HG03196 (cell line): Measurements from ENCODE around the gene HABP2.

Source experiments
- ATAC-seq: cut with Tn5 transposase; IDR thresholded peaks from one replicate; pipeline ENCODE4 v1.9.1; 2021; ENCODE audit not compliant: unreplicated experiment

The HABP2 gene

GRCh38 chr10:113552701-113553100 lies at the start of gene HABP2:
HABP2 (plus strand) TSS chr10:113553053; CDS start chr10:113553122, 69 bp downstream.
- ATAC-seq, result no peak

DNA sequence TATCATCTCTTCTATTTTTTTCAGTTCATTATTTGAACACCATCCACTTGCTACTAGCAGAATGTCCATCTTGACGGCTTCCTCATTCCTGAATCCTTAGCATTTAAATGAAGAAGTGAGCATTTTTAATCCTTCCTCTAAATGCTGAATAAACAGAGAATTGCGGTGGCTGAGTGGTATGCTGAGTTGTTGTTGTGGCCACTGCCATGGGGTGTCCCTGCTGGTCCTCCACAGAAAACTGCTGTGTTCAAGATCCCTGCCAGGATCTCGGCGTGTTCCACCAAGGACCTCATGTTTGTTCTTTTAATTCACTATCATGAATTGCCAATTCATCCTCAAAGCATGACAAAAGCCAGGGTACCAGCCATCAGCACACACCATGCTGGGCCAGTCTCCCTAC lies 48.9 kb upstream of the HABP2 start:
- no peak for ATAC-seq

DNA sequence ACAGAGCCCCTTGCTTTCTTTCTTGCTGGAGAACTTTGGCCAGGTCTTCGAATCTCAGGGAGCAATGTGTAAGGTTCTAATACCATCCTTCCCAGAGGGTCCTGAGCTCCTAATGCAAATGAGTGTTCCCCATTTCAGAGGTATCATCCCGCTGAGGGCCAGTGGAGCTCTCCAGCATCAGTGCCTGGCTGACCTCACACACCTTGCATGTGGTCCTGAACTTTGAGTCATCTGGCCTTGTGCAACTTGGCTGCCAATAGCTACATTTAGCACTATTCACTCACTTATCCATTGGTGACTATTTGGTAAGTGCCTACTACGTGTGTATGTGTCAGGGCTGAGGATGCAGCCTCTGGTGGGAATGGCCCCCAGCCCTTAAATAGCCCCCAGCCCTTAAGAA lies 48.4 kb upstream of the HABP2 start:
- no peak for ATAC-seq

- no peak for ATAC-seq
Observed at GRCh38 chr10:113506476-113506875, 46.4 kb upstream of the HABP2 start.

GRCh38 chr10:113511419-113511818 lies 41.4 kb upstream of the HABP2 start:
- no peak for ATAC-seq

DNA sequence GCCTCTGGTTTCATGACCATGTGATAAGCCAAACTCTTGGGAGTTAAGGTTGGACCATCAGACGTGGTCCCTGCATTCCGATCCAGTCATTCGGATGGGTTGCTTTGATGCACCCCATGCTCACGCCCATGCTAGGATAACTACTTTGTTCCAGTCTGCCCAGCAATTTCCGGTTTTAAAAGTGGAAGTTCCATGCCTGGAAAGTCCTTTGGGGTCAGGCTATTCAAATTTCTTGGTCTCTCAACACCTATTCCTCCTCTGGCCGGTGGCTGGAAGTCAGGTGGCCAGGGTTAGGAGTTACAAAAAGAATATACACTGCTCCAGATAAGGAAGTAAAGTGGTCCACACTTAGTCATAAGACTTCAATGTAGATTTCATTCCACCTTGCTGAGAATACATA lies 37.7 kb upstream of the HABP2 start:
- ATAC-seq, result no peak

GRCh38 chr10:113515601-113516000 lies 37.3 kb upstream of the HABP2 start:
- no peak for ATAC-seq

DNA sequence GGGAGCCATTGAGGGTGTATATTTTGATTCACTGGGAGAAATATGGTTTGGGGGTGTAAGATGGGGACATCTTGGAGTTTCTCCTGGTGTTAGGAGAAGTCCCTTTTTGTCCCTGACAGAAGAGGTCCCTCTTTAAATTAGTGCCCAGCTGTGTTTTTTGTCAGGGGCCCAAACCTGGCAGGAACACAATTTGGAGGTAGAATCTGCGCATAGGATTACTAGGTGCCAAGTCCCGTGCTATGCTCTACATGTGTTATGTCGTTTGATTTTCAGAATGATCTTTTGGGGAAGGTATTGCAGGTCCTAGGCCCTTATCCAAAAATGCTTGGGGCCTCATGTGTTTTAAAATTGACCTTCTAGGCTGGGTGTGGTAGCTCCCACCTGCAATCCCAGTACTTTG lies 36.8 kb upstream of the HABP2 start:
- no peak for ATAC-seq

GRCh38 chr10:113517165-113517900 lies 35.5 kb upstream of the HABP2 start:
- ATAC-seq, result no peak

DNA sequence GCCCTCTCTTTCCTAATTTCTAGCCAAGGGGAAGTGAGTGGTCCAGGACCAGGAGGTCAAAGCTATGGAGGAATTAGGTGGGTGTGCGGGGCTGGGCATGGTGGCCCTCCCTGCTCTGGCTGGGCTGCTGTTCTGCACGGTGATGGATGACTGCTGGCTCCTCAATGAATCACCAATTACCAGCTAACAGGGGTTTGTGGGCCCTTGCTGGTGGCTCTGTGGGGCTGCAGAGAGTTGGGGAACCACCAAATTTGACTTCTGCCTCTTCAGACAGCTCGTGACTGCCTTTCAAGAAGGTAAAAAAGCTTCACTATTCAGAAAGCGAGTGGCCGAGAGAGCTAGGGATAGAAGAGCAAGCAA lies 35.0 kb upstream of the HABP2 start:
- ATAC-seq, result no peak

GRCh38 chr10:113518415-113518814 lies 34.4 kb upstream of the HABP2 start:
- ATAC-seq, result no peak

DNA sequence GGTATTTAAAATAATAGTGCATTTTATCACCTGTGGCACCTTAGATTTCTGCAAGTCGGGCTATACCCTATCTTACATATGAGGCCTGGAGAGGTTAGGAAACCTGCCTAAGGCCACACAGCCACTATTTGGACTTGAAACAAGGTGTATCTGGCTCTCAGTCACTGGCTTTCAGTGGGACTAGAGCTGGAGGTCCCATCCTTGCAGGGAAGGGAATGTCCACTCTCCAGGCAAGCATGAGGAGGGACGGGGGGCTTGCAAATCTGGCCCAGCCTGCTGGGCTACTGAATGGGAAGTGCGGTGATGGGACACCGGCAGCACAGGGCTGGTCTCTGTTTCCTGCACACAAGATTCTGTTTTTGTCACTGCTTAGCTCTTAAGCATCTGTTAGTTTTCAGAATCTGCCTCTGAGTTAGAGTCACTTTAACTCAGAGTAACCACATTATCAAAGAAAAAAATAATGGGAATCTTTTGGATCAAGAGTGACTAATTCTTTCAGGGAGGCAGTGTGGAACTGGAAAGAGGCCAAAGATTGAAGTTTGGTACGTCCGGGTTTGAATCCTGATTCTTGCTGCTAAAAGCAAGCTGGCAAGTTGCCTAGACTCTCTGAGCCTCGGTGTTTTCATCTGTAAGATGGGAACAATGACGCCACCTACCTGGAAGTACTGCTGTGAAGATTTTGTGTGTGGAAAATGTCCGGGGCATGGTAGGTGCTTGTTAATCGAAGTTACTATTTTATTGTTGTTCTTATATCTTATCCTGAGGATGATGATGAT lies 33.8 kb upstream of the HABP2 start:
- no peak for ATAC-seq

GRCh38 chr10:113519681-113520115 lies 33.2 kb upstream of the HABP2 start:
- no peak for ATAC-seq

DNA sequence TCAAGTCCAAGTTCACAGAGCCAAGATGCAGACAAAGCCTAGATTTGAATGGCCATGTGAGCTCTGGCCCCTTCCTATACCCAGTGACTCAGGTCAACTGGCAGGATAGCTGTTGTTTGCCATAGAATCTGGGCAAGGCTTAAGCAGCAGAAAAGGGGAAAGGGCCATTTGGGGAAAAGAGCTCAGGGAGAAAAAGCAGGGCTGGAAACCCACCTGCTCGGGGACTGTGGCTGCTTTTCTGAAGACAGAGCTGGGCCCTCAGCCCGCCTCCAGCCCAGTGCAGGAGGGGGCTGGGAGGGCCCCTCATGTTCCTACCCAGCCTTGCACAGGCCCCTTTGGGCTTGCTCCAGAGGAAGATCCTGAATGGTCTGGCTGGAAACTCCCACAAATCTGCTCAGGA lies 32.6 kb upstream of the HABP2 start:
- ATAC-seq, result no peak

GRCh38 chr10:113520690-113521474 lies 32.0 kb upstream of the HABP2 start:
- no peak for ATAC-seq

DNA sequence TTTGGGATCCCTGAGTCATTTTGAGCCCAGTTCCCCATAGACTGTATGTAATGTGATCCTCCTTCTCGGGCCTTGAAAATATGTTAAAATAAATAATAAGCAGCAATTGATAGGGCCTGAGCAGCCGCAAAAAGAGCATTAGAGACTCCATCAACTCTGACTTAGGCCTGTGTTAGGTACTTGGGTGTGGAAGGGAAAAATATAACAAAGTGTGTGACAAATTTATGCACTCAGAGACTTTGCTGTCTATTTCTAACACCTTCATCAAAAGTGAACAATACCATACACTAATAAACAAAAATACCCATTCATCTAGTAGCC lies 31.4 kb upstream of the HABP2 start:
- no peak for ATAC-seq

DNA sequence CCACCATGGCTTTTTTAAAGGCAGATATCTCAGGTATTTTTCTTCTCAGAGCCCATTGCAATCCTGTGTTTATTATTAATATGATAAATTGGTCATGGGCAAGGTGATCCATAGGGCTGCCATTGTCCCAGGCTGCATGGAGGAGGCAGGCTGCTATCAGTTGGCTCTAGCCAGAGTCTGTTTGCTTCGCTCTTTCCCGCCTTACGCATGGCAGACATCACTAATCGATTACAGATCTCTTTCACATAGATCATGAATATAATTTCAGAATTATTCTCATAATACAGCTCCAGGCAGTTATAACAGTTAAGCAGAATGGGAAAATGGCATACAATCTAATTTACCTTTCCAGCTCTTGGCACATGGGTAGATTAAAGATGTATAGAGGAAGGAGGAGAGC lies 30.4 kb upstream of the HABP2 start:
- no peak for ATAC-seq

- ATAC-seq, result no peak
Observed at GRCh38 chr10:113523071-113523470, 29.8 kb upstream of the HABP2 start.

DNA sequence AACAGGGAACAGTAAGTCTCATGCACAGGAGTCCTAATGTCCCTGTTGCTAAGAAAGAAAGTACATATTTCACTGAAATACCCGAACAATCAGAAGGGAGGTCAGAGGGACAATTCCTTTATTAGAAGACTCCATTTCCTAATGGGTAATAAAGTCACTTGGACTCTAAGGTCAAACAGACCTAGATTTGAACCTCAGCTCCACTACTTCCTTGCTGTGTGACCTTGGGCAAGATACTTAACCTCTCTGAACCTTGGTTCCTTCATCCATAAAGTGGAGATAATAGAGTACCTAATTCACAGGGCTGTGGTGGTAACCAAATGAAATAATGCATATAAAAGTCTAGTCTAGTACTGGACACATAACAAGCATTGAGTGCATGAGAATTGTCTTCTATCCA lies 29.2 kb upstream of the HABP2 start:
- no peak for ATAC-seq

DNA sequence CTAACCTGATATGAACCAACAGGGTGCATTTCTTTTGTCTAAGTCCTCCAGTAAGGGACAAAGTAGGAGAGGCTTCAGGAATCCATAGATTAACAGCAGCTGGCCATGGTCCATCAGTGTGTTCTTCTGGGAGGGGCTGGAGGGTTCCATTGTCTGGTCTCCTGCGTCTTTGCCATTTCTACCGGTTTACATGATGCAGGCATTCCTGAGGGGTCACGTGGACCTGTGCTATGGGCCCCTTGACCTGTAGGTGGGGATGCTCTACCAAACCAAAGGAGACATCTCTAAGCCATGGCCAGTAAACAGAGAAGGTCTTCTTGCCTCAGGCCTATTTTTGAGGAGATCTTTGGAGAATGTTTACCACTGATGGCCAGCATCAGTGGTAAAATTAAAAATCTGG lies 28.7 kb upstream of the HABP2 start:
- no peak for ATAC-seq

GRCh38 chr10:113524539-113525490 lies 28.0 kb upstream of the HABP2 start:
- no peak for ATAC-seq
